Thoracic aorta (tissue), 2 donors: ENCODE data around the gene PKIB. TPM values are rescaled to one million over a fixed set of nuclear protein-coding genes. Genes with fewer than 3 reads are reported as not detected.

Experiments used
- ATAC-seq: fragments of 150-250 bp; one replicate; pipeline ENCODE4 v1.8.0; 2017; ENCODE audit warnings: low read depth; ENCODE audit not compliant: insufficient number of reproducible peaks, low FRiP score
- DNase-seq: peaks from one replicate; pipeline ENCODE4 v3.0.0-alpha.2; 2020; ENCODE audit warnings: low spot score
- H3K27ac ChIP-seq, 2 donors: fragments of 200-600 bp; sonication (generic); 1 replicate in 1 of 2; 2 replicates in 1 of 2; pipeline ENCODE4 v1.5.1; 2016; ENCODE audit warnings: mild to moderate bottlenecking in 2 of 2, moderate library complexity in 2 of 2
- H3K27me3 ChIP-seq: fragments of 200-600 bp; sonication (generic); replicated peaks from 2 replicates; pipeline ENCODE4 v1.6.0; 2016; ENCODE audit warnings: mild to moderate bottlenecking; ENCODE audit not compliant: insufficient read depth
- H3K36me3 ChIP-seq: fragments of 200-600 bp; sonication (generic); one replicate; pipeline ENCODE4 v1.5.1; 2016
- H3K4me1 ChIP-seq, 2 donors: fragments of 200-600 bp; sonication (generic); 1 replicate in 1 of 2; 2 replicates in 1 of 2; pipeline versions ENCODE4 v1.5.1 to v1.6.0; 2016; ENCODE audit warnings: low read depth in 2 of 2, mild to moderate bottlenecking in 1 of 2; ENCODE audit not compliant: control insufficient read depth in 1 of 2
- H3K4me3 ChIP-seq: fragments of 200-600 bp; sonication (generic); 2 replicates; pipeline ENCODE4 v1.5.1; 2016; ENCODE audit warnings: mild to moderate bottlenecking
- H3K9me3 ChIP-seq: fragments of 200-600 bp; sonication (generic); 2 replicates; pipeline ENCODE4 v1.5.1; 2016
- total RNA-seq, 2 donors: library from RNA; depleted of rRNA; stranded (reverse); fragments of >200 nt; gene quantifications; one replicate each; pipeline versions ENCODE4 v1.1.0 to v1.2.3, GENCODE V29; 2016
- TF ChIP-seq, protein P1 (sequence below): fragments of 200-600 bp; sonication (generic); IDR thresholded peaks from one replicate; pipeline ENCODE4 v1.5.1; 2019; ENCODE audit warnings: antibody characterized with exemption

The PKIB gene
- total RNA-seq, 2 donors from 2014 or later = 0.81 to 6.0 TPM

DNA sequence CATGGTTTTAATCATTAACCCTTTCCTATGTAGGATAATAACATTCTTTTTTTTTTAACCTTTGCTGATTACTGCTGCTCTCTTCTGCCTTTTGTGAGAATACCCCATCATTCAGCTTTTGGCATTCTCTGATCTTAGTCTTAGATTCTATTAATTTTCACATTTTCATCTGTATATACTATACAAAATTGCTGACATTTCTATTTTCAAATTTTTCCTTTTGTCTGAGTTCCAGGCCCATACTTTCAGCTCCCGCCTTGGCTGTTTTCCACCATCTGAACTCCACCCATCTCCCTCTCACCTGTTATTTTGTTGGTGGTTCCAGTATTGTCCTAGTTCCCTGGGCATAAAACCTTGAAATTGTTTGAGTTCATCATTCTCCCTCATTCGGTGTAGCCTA lies 59.2 kb downstream of the PKIB start:
- no peak for ATAC-seq
- TF ChIP-seq, protein P1, sequence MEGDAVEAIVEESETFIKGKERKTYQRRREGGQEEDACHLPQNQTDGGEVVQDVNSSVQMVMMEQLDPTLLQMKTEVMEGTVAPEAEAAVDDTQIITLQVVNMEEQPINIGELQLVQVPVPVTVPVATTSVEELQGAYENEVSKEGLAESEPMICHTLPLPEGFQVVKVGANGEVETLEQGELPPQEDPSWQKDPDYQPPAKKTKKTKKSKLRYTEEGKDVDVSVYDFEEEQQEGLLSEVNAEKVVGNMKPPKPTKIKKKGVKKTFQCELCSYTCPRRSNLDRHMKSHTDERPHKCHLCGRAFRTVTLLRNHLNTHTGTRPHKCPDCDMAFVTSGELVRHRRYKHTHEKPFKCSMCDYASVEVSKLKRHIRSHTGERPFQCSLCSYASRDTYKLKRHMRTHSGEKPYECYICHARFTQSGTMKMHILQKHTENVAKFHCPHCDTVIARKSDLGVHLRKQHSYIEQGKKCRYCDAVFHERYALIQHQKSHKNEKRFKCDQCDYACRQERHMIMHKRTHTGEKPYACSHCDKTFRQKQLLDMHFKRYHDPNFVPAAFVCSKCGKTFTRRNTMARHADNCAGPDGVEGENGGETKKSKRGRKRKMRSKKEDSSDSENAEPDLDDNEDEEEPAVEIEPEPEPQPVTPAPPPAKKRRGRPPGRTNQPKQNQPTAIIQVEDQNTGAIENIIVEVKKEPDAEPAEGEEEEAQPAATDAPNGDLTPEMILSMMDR = no peak
- H3K9me3 ChIP-seq = no peaks in the 10 kb centered on the region
- H3K36me3 ChIP-seq = no peaks in the 10 kb centered on the region
- no peaks in the 10 kb centered on the region for H3K4me1 ChIP-seq
- H3K27me3 ChIP-seq = no peaks in the 10 kb centered on the region
- no peak for DNase-seq
- no peak overlapping the region for H3K27ac ChIP-seq
- H3K4me3 ChIP-seq = no peak overlapping the region

DNA sequence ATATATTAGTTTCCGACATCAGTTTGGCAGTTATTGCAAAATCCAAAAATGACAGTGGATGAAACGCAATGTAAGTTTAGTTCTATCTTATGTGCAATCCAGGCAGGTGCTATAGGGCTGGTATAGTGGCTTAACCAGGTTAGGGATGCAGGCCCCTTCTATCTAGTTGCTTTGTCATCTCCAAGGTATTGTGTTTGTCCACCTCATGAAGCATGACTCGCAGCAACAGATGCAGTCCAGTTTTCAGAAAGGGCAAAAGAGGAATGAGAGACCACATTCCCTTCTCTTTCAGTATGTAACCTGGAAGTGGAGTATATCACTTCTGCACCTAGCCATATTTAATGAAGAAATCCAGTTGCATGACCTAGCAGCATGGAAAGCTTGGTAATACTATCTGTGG lies 59.7 kb downstream of the PKIB start:
- ATAC-seq = no peak
- TF ChIP-seq, protein P1 = no peak
- Histone ChIP-seq H3K9me3 (no peaks in the 10 kb centered on the region), H3K36me3 (no peaks in the 10 kb centered on the region), H3K27me3 (no peaks in the 10 kb centered on the region), H3K4me3 (no peak overlapping the region), H3K4me1 (no peaks in the 10 kb centered on the region), H3K27ac (no peak overlapping the region)
- no peak for DNase-seq

DNA sequence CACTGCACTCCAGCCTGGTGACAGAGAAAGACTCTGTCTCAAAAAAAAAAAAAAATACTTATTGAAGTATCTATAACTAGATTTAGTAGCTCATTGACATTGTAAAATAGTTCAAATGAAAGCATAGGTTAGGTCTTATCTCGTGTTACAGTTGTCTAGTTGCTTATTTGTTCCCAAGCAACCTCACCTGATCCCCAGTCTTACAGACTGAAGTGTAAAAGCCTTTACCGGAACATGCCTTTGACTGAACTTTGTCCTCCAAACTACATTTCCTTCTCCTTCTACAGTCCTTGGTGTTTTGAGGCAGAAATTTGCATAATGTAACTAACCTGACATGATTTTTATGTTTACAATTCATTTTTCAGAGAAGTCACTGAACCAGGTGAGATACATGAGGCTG lies 61.0 kb downstream of the PKIB start:
- ATAC-seq = no peak

DNA sequence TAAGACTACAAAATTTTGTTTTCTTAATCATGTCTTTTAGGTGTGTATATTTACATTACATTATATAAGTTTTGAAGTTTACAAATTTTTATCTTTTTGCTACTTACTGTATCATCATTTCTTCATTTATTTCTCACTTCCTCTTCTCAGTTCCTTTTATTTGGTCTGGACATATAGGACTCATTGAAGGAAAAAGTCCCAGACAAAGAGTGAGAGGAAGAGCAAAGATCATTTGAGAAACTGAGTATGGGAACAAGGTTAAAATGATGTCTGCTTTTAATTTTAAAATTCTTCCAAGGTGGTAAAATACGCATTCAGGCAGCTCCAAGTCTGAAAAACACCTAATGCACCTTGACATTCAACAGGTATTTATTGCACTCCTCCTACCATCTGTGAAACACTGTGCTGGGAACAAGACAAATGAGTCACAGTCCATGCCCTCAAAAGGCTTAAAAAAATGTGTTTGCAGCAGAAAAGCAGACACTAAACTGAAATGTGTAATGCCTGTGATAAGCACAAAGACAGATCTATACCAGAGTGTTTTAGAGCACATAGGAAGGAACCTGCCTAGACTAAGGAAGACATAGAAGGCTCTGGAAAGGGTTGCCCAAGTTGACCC lies 63.2 kb downstream of the PKIB start:
- H3K9me3 ChIP-seq = no peaks in the 10 kb centered on the region
- H3K4me3 ChIP-seq = no peak overlapping the region
- no peaks in the 10 kb centered on the region for H3K27me3 ChIP-seq
- no peak for ATAC-seq
- DNase-seq = no peak
- H3K4me1 ChIP-seq = no peaks in the 10 kb centered on the region
- TF ChIP-seq, protein P1 = no peak
- no peaks in the 10 kb centered on the region for H3K36me3 ChIP-seq
- no peak overlapping the region for H3K27ac ChIP-seq

More for the DNA sequence above, 61.0 kb downstream of the PKIB start:
- H3K36me3 ChIP-seq = no peaks in the 10 kb centered on the region
- H3K4me1 ChIP-seq = no peaks in the 10 kb centered on the region
- DNase-seq = no peak
- no peak overlapping the region for H3K4me3 ChIP-seq
- no peak overlapping the region for H3K27ac ChIP-seq
- H3K9me3 ChIP-seq = no peaks in the 10 kb centered on the region
- TF ChIP-seq, protein P1 = no peak
- no peaks in the 10 kb centered on the region for H3K27me3 ChIP-seq

DNA sequence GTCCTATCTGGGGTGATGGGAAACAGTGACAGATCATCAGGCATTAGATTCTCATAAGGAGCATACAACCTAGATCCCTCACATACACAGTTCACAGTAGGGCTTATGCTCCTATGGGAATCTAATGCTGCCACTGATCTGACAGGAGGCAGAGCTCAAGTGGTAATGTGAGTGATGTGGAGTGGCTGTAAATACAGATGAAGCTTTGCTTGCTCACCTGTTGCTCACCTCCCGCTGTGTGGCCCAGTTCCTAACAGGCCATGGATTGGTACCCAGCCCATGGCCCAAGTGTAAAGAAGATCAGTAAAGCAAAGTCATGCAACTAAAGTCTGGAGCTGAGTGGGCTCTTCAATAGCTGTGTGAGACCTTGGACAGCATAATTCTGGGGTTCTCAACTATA lies 65.9 kb downstream of the PKIB start:
- no peak overlapping the region for H3K4me3 ChIP-seq
- no peaks in the 10 kb centered on the region for H3K4me1 ChIP-seq
- no peaks in the 10 kb centered on the region for H3K27me3 ChIP-seq
- ATAC-seq = no peak
- H3K9me3 ChIP-seq = no peaks in the 10 kb centered on the region
- H3K27ac ChIP-seq = no peak overlapping the region
- TF ChIP-seq, protein P1 = no peak
- DNase-seq = no peak
- no peaks in the 10 kb centered on the region for H3K36me3 ChIP-seq
